ENCODE results near the gene STRIT1. TPM values are rescaled to one million over a fixed set of nuclear protein-coding genes. Genes with fewer than 3 reads are reported as not detected.

Gene STRIT1
- total RNA-seq, 4 donors from 2014 or later: not detected

GRCh38 chr3:155252021-155252420 lies 41.5 kb downstream of the STRIT1 start:
- Histone ChIP-seq H3K27ac (no peak overlapping the region), H3K4me1 (no peaks in the 10 kb centered on the region), H3K36me3 (no peaks in the 10 kb centered on the region), H3K9me3 (no peaks in the 10 kb centered on the region), H3K27me3 (no peaks in the 10 kb centered on the region), H3K4me3 (no peak overlapping the region)
- TF ChIP-seq CTCF (IDR thresholded peaks at IDR 0.05) (no peak), POLR2A (IDR thresholded peaks at IDR 0.05) (no peak)
- intact Hi-C loops (cut with DNase I): no loop called here
- 79 to 100% methylated on average over 1 to 2 of the region's 2 CpGs for WGBS, 2 donors
- no peak for DNase-seq

GRCh38 chr3:155248531-155249187 lies 44.8 kb downstream of the STRIT1 start:
- Histone ChIP-seq H3K27ac (no peak overlapping the region), H3K36me3 (no peaks in the 10 kb centered on the region), H3K4me1 (no peaks in the 10 kb centered on the region), H3K9me3 (no peaks in the 10 kb centered on the region), H3K4me3 (no peak overlapping the region), H3K27me3 (no peaks in the 10 kb centered on the region)
- no peak for TF ChIP-seq CTCF (IDR thresholded peaks at IDR 0.05)
- no peak for TF ChIP-seq POLR2A (IDR thresholded peaks at IDR 0.05)
- intact Hi-C loops (cut with DNase I): no loop called here
- no peak for DNase-seq
- 48 to 76% methylated on average over 1 of the region's 1 CpG for WGBS, 2 donors

- Histone ChIP-seq H3K27ac (no peak overlapping the region), H3K36me3 (no peaks in the 10 kb centered on the region), H3K4me3 (no peak overlapping the region), H3K9me3 (no peaks in the 10 kb centered on the region), H3K4me1 (no peaks in the 10 kb centered on the region), H3K27me3 (no peaks in the 10 kb centered on the region)
- TF ChIP-seq CTCF (IDR thresholded peaks at IDR 0.05) (no peak), POLR2A (IDR thresholded peaks at IDR 0.05) (no peak)
- no peak for DNase-seq
- intact Hi-C loops (cut with DNase I): no loop called here
- WGBS, 2 donors: 77 to 80% methylated on average over 3 of the region's 3 CpGs
Measured at GRCh38 chr3:155244699-155245098, 48.8 kb downstream of the STRIT1 start.

- 17 to 27% methylated on average over 1 of the region's 1 CpG for WGBS, 2 donors
- no peak overlapping the region for H3K4me3 ChIP-seq
- H3K9me3 ChIP-seq: no peaks in the 10 kb centered on the region
- no peaks in the 10 kb centered on the region for H3K4me1 ChIP-seq
- no peaks in the 10 kb centered on the region for H3K27me3 ChIP-seq
- DNase-seq: no peak
- TF ChIP-seq CTCF (IDR thresholded peaks at IDR 0.05) (no peak), POLR2A (IDR thresholded peaks at IDR 0.05) (no peak)
- no peak overlapping the region for H3K27ac ChIP-seq
- no peaks in the 10 kb centered on the region for H3K36me3 ChIP-seq
- intact Hi-C loops (cut with DNase I): no loop called here
Measured at GRCh38 chr3:155244216-155244615, 49.3 kb downstream of the STRIT1 start.

GRCh38 chr3:155243512-155243921 lies 50.0 kb downstream of the STRIT1 start:
- Histone ChIP-seq H3K27me3 (no peaks in the 10 kb centered on the region), H3K27ac (no peak overlapping the region), H3K9me3 (no peaks in the 10 kb centered on the region), H3K4me1 (no peaks in the 10 kb centered on the region), H3K4me3 (no peak overlapping the region), H3K36me3 (no peaks in the 10 kb centered on the region)
- DNase-seq: no peak
- intact Hi-C loops (cut with DNase I): no loop called here
- no peak for TF ChIP-seq POLR2A (IDR thresholded peaks at IDR 0.05)
- TF ChIP-seq CTCF (IDR thresholded peaks at IDR 0.05): no peak
- WGBS, 2 donors: 69 to 72% methylated on average over 2 of the region's 2 CpGs

Measured in esophagus squamous epithelium (tissue), 5 donors.